ENCODE measurements around the gene LOXL4.

DNA sequence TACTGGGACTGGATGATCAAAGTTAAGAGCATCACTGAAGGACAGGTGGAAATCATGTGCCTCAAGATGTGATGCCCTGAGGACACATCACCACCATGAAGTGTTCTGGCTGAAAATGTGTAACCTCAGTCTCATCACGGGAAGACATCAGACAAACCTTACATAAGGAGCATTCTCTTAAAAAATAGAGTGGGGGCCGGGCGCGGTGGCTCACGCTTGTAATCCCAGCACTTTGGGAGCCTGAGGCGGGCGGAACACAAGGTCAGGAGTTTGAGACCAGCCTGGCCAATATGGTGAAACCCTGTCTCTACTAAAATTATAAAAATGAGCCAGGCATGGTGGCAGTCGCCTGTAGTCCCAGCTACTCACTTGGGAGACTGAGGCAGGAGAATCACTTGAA, 65.6 kb downstream of the LOXL4 start:
- TF ChIP-seq POLR2A (IDR thresholded peaks at IDR 0.05; ENCODE audit: low read depth, low read length) = no peak
- no peak for TF ChIP-seq POLR2AphosphoS5 (IDR thresholded peaks at IDR 0.05; ENCODE audit: low read depth, low read length)
- no peak for TF ChIP-seq TAF1 (IDR thresholded peaks at IDR 0.05; ENCODE audit: borderline replicate concordance, low read depth, low read length)

Measured in GM12892 (cell line).